BLaER1 treated with 17β-estradiol and CSF1 and Interleukin-3, amounts not matched to agents 10 nM and 100 nM (cell line): ENCODE measurements around the gene GSTP1.
A peak's percentile ranks its signal among the peaks of the same experiment; 100 is the strongest.
"Not testable (repeated sequence)": the region's sequence is repeated elsewhere in the genome, so short reads cannot be mapped to it uniquely, and the experiment has no call there.

Experiments used
- H3K27ac ChIP-seq, 11 experiments: shearing (Covaris generic); formaldehyde crosslinking; 2 replicates each; pipeline ENCODE4 v1.8.1; 2022
- H3K27me3 ChIP-seq, 11 experiments: shearing (Covaris generic); formaldehyde crosslinking; 2 replicates each; pipeline ENCODE4 v1.8.1; 2022
- H3K36me3 ChIP-seq, 11 experiments: shearing (Covaris generic); formaldehyde crosslinking; 2 replicates each; pipeline ENCODE4 v1.8.1; 2022
- H3K4me1 ChIP-seq, 10 experiments: shearing (Covaris generic); formaldehyde crosslinking; 2 replicates each; pipeline ENCODE4 v1.8.1; 2022
- H3K4me2 ChIP-seq, 11 experiments: shearing (Covaris generic); formaldehyde crosslinking; 2 replicates each; pipeline ENCODE4 v1.8.1; 2022
- H3K4me3 ChIP-seq, 10 experiments: shearing (Covaris generic); formaldehyde crosslinking; 2 replicates each; pipeline ENCODE4 v1.8.1; 2022
- H3K9ac ChIP-seq, 11 experiments: shearing (Covaris generic); formaldehyde crosslinking; 2 replicates each; pipeline ENCODE4 v1.8.1; 2022
- H3K9me3 ChIP-seq, 11 experiments: shearing (Covaris generic); formaldehyde crosslinking; replicated peaks in 1 of 11; 2 replicates each; pipeline ENCODE4 v1.8.1; 2022
- H4K20me1 ChIP-seq, 11 experiments: shearing (Covaris generic); formaldehyde crosslinking; 2 replicates each; pipeline ENCODE4 v1.8.1; 2022
- Cebpa-rat ChIP-seq, 11 experiments: shearing (Covaris generic); IDR thresholded peaks; 2 replicates each; pipeline ENCODE4 v1.8.1; 2022

GSTP1 gene

GRCh38 chr11:67620621-67621020 lies 37.0 kb downstream of the GSTP1 start:
- not testable (repeated sequence) for H3K4me3 ChIP-seq, H3K36me3 ChIP-seq, H3K4me2 ChIP-seq, H3K27me3 ChIP-seq, H4K20me1 ChIP-seq, H3K9ac ChIP-seq, H3K27ac ChIP-seq
- peaks cover 0 to 28% (median 24%) of the 10 kb centered on the region in 10 experiments; a peak in 16 of 20 replicates for H3K4me1 ChIP-seq
- H3K9me3 ChIP-seq: peaks cover 0 to 11% (median 0%) of the 10 kb centered on the region in 11 experiments; a peak in 5 of 22 replicates

- H4K20me1 ChIP-seq, H3K27ac ChIP-seq, H3K4me3 ChIP-seq, H3K9ac ChIP-seq, H3K27me3 ChIP-seq, H3K4me2 ChIP-seq, H3K36me3 ChIP-seq: not testable (repeated sequence)
- peaks cover 0 to 11% (median 0%) of the 10 kb centered on the region in 11 experiments; a peak in 5 of 22 replicates for H3K9me3 ChIP-seq
- H3K4me1 ChIP-seq: peaks cover 0 to 19% (median 14%) of the 10 kb centered on the region in 10 experiments; a peak in 16 of 20 replicates
Measured at GRCh38 chr11:67621928-67622327, 38.3 kb downstream of the GSTP1 start.

DNA sequence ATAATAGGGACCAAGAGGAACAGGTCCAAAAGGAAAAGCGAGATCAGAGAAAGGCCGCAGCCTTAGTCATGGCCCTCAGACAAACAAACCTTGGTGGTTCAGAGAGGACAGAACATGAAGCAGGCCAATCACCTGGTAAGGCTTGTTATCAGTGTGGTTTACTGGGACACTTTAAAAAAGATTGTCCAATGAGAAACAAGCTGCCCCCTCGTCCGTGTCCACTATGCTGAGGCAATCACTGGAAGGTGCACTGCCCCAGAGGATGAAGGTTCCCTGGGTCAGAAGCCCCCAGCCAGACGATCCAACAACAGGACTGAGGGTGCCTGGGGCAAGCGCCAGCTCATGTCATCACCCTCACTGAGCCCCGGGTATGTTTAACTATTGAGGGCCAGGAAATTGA lies 39.3 kb downstream of the GSTP1 start:
- H3K9ac ChIP-seq, H3K27me3 ChIP-seq, H3K27ac ChIP-seq, H3K4me2 ChIP-seq, H3K36me3 ChIP-seq, H4K20me1 ChIP-seq, H3K4me3 ChIP-seq: not testable (repeated sequence)
- peaks cover 0 to 19% (median 14%) of the 10 kb centered on the region in 10 experiments; a peak in 16 of 20 replicates for H3K4me1 ChIP-seq
- peaks cover 0 to 11% (median 0%) of the 10 kb centered on the region in 11 experiments; a peak in 5 of 22 replicates for H3K9me3 ChIP-seq

GRCh38 chr11:67623795-67624194 lies 40.2 kb downstream of the GSTP1 start:
- H3K4me2 ChIP-seq, H3K4me3 ChIP-seq, H3K36me3 ChIP-seq, H4K20me1 ChIP-seq, H3K9ac ChIP-seq, H3K27me3 ChIP-seq, H3K27ac ChIP-seq: not testable (repeated sequence)
- peaks cover 0 to 11% (median 0%) of the 10 kb centered on the region in 11 experiments; a peak in 5 of 22 replicates for H3K9me3 ChIP-seq
- peaks cover 0 to 23% (median 18%) of the 10 kb centered on the region in 10 experiments; a peak in 16 of 20 replicates for H3K4me1 ChIP-seq

DNA sequence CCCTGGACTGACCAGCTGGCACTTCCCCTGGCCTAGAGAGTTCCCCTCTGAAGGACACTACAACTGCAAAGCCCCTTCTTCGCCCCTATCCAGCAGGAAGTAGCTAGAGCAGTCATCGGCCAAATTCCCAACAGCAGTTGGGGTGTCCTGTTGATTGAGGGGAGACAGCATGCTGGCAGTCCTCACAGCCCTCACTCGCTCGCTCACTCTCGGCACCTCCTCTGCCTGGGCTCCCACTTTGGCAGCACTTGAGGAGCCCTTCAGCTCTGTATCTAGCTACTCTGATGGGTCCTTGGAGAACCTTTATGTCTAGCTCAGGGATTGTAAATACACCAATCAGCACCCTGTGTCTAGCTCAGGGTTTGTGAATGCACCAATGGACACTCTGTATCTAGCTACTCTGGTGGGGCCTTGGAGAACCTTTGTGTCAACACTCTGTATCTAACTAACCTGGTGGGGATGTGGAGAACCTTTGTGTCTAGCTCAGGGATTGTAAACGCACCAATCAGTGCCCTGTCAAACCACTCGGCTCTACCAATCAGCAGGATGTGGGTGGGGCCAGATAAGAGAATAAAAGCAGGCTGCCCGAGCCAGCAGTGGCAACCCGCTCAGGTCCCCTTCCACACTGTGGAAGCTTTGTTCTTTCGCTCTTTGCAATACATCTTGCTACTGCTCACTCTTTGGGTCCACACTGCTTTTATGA lies 42.7 kb downstream of the GSTP1 start:
- H3K27me3 ChIP-seq, H3K27ac ChIP-seq, H3K9me3 ChIP-seq, H3K4me2 ChIP-seq, H3K4me3 ChIP-seq, H3K9ac ChIP-seq, H4K20me1 ChIP-seq, H3K36me3 ChIP-seq: not testable (repeated sequence)
- H3K4me1 ChIP-seq: peaks cover 6 to 38% (median 31%) of the 10 kb centered on the region in 10 experiments

DNA sequence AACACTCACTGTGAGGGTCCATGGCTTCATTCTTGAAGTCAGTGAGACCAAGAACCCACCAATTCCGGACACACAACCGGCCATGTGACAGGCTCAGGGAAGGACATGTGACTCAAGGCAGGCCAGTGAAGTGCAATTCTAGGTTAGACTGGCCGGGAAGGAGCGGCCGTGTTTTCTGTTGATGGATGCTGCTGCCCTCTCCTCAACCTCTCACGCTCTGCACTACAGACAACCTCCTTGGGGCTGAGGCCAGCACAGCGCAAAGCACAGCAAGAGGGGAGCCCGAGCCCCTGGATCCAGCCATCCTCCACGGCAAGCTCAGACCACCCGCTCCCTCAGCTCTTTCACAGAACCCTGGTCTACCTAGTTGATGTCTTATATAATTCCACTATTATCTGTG lies 43.4 kb downstream of the GSTP1 start:
- Histone ChIP-seq H3K4me1 (peaks cover 10 to 44% (median 35%) of the 10 kb centered on the region in 10 experiments), H3K9me3 (no peaks in the 10 kb centered on the region), H3K4me2 (no peak overlapping the region), H3K27me3 (no peaks in the 10 kb centered on the region), H3K9ac (no peak overlapping the region), H3K27ac (no peak overlapping the region), H3K4me3 (no peak overlapping the region), H4K20me1 (0 out of 22 replicates have a peak, but pooled peaks cover 0 to 3% (median 0%) of the 10 kb centered on the region in 11 experiments), H3K36me3 (no peaks in the 10 kb centered on the region)
- TF ChIP-seq Cebpa-rat (IDR thresholded peaks at IDR 0.05): no peak

DNA sequence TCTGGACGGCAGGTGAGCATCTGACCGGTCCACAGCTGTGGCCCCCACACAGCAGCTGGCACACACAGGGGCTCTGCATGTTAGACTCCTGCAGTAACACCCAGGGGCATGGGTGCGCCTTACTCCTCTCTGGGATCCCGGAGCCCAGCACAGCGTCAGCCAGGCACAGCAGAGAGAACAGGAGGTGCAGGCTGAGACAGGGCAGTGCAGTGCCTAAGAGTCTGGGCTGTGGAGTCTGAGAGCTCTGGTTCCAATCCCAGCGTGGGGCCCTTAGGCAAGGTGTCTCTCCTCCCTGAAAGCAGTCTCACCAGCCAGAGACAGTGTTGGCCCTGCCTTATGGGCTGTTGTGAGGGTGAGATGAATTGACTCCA lies 43.8 kb downstream of the GSTP1 start:
- Histone ChIP-seq H3K27ac (no peak overlapping the region), H3K36me3 (no peaks in the 10 kb centered on the region), H4K20me1 (0 out of 22 replicates have a peak, but pooled peaks cover 0 to 3% (median 0%) of the 10 kb centered on the region in 11 experiments), H3K4me1 (peaks cover 10 to 48% (median 38%) of the 10 kb centered on the region in 10 experiments), H3K4me2 (no peak overlapping the region), H3K9ac (no peak overlapping the region), H3K4me3 (no peak overlapping the region), H3K27me3 (no peaks in the 10 kb centered on the region), H3K9me3 (no peaks in the 10 kb centered on the region)
- TF ChIP-seq Cebpa-rat (IDR thresholded peaks at IDR 0.05): no peak

DNA sequence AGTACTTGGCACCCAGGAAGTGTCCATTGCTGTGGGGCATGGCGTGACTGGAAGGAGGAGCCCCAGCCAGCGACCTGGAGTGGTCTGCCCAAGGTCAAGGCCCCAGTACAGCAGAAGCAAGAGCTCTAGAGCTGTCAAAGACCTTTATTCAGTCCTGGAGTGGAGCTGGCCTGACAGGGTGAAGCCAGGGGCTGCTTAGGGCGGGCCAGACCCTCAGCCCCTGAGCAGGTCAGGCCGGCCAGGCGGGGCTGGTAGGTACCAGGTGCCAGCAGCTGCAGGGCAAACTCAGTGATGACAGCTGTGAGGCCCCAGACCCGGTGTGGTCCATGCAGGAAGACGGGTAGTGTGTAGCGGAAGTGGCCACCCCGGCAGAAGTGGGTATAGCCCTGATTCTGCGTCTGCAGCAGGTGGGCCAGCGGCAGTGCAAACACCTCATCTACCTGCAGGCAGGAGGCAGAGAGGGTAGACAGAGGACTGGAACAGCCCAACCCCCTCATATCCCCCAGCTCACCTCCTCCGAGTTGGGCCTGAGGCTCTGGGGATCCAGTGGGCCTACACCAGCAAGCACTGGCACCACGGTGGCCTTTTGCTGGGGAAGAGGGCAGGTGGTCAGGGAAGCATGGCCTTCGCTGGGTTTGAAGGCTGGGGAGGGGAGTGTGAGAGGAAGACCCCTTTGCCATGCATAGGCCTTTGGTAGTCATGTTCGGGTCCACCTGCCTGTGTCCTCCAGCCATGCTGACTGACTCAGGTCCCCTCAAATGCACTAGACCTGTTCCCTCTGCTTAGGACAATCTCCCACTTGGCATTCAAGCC lies 44.4 kb downstream of the GSTP1 start:
- no peaks in the 10 kb centered on the region for H3K36me3 ChIP-seq
- peak overlapping the region in 3 of 11 experiments; percentile 97 to 99 (median 98); a peak in 5 of 22 replicates for H3K4me2 ChIP-seq
- H3K27ac ChIP-seq: peak overlapping the region in 1 of 11 experiments; percentile 15; a peak in 1 of 22 replicates
- H3K4me1 ChIP-seq: peaks cover 10 to 51% (median 42%) of the 10 kb centered on the region in 10 experiments
- no peaks in the 10 kb centered on the region for H3K27me3 ChIP-seq
- TF ChIP-seq Cebpa-rat (IDR thresholded peaks at IDR 0.05): no peak
- H3K9me3 ChIP-seq: no peaks in the 10 kb centered on the region
- no peak overlapping the region for H3K4me3 ChIP-seq
- H4K20me1 ChIP-seq: 0 out of 22 replicates have a peak, but pooled peaks cover 0 to 3% (median 0%) of the 10 kb centered on the region in 11 experiments
- H3K9ac ChIP-seq: peak overlapping the region in 5 of 11 experiments; percentile 41 to 83 (median 80); a peak in 5 of 22 replicates

DNA sequence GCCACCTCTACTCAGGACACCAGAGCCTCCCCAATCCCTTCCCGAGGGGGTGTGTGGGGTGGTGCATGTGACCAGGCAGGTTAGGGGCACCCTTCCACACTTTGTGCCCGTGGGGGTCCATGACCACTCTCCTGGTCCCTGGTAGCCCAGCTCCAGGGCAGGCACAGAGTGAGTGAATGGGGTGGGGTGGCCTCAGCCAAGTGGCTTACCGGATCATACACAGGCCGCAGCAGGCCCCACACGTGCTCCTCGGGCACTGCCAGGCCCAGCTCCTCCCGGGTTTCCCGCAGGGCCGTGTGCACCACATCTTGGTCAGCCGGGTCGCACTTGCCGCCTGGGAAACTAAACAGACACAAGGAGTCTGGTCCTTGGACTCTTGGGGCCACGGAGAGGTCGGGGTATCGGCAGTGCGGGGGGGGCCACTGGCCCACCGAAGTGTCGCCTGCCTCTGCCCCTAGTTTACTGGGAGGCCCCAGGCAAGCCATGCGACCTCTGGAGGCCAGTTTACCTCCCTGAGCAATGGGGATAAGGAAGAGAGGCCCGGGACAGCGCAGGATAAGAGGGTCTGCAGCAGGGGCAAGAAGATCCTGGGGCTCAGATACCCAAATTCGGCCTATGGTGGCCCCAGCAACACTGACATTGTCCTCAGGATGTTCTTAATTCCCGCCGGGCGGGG lies 45.2 kb downstream of the GSTP1 start:
- Histone ChIP-seq H3K4me2 (peak overlapping the region; percentile 93 to 100 (median 98)), H3K9ac (peak overlapping the region in 10 of 11 experiments; percentile 71 to 83 (median 78); a peak in 18 of 22 replicates), H3K27me3 (no peaks in the 10 kb centered on the region), H3K9me3 (no peaks in the 10 kb centered on the region), H3K4me3 (peak overlapping the region; percentile 60 to 74 (median 70); a peak in 18 of 20 replicates), H3K27ac (peak overlapping the region in 6 of 11 experiments; percentile 14 to 80 (median 64); a peak in 8 of 22 replicates), H3K36me3 (no peaks in the 10 kb centered on the region), H3K4me1 (peaks cover 10 to 51% (median 42%) of the 10 kb centered on the region in 10 experiments), H4K20me1 (0 out of 22 replicates have a peak, but pooled peaks cover 0 to 3% (median 0%) of the 10 kb centered on the region in 11 experiments)
- no peak for TF ChIP-seq Cebpa-rat (IDR thresholded peaks at IDR 0.05)
